HG03342 (cell line): ENCODE results near the gene GOSR1.
"Not testable (repeated sequence)": the region's sequence is repeated elsewhere in the genome, so short reads cannot be mapped to it uniquely, and the experiment has no call there.

Experiments used
- ATAC-seq: cut with Tn5 transposase; IDR thresholded peaks from one replicate; pipeline ENCODE4 v1.9.1; 2021; ENCODE audit warnings: mild to moderate bottlenecking, moderate library complexity; ENCODE audit not compliant: unreplicated experiment

Gene GOSR1

DNA sequence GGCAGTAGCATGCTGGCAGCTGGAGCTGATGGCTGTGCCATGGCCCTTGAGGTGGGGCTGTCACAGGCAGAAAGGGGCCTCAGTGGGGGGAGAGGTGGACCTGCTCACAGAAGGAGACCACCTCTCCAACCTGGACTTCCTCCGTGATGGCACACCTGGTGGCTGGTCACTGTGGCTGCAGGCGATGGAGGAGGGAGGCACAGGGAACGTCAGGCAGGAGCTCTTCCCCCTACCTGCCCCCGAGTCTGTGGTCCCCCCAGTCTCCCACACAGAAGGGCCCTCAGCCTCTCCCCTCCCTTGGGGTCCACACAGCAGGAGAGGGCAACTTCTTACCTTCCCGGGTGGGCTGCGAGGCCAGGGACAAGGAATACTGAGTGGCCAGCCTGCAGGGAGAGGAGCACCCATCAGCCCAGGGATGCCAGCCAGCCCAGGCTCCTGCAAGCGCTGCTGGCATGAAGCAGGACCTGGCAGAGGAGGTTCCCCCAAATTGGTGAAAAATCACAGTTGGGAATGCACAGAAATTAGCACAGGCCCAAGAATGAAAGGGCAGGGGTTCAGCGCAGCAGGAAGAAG lies 96.5 kb downstream of the GOSR1 start:
- ATAC-seq = no peak

DNA sequence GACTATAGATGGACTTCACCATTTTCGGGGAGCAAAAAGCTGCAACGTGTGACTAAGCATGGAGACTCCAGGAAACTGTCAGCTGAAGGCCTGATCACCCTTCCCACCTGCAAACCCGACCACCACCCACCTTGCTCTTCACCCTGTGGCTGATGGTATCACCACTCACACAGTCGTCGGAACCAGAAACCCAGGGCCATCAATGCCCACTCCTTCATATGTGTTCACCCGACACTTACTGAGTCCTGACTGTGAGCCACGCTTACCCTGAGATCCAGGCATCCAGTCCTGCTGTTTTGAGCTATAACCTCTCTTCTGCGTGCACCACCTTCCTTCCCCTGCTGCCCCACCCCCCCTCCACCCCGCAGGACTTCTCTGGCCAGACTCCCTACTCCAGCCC lies 97.1 kb downstream of the GOSR1 start:
- ATAC-seq = not testable (repeated sequence)

DNA sequence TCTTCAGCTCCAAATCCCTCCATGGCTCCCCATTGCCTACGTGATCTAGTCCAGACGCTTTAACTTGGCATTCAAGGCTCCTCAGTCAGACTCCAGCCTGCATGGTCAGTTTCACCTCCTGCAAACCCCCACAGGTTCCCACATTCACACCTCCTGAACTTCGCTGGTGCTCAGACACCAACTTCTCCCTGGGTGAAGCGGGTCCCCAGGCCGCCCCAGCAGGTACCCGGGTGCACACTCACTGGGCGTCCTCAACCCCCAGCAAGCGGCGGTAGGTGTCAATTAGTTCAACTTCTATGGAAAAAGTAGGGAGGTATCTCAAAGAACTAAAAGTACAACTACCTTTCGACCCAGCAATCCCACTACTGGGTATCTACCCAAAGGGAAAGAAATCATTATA lies 97.6 kb downstream of the GOSR1 start:
- not testable (repeated sequence) for ATAC-seq

DNA sequence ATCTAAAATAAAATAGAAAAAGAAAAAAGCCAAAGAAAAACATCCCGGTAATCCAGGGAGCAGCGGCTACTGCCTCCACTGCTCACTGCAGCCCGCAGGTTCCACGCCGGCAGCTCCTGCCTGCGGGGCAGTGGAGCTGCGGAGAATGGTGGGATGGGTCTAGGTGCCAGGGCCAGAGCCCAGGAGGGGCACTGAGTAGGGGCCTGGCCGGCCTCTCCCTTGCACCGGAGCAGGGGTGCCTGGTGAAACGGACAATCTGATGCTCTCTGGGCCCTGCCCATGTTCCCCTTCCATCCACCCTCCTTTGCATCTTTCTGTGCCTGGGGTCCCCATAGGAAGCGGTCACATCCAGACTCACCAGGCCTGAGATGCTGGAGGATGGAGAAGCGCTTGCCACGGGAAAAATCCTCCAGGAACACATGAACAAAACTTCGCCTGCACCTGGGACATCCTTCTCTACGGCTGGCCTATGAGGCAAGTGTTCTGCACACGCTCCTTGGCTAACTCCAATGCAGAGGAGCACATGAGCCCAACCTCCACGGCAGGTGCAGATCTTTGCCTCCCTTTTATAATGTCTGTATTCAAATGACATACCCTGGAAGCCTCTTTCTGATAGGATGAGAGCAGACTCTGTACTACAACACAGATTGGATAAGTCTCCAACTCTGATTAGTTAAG lies 98.6 kb downstream of the GOSR1 start:
- ATAC-seq = not testable (repeated sequence)

GRCh38 chr17:30576326-30576861 lies 99.2 kb downstream of the GOSR1 start:
- no peak for ATAC-seq
